KBM-7 (cell line): ENCODE data around the gene TFB1M.
"Not testable (repeated sequence)": the region's sequence is repeated elsewhere in the genome, so short reads cannot be mapped to it uniquely, and the experiment has no call there.

ENCODE experiments used
- DNase-seq: peaks from one replicate; pipeline ENCODE4 v3.0.0-alpha.2; 2015
- in situ Hi-C: fragments of 300-500 bp; cut with MboI; formaldehyde crosslinking; loops from 2 replicates; pipeline ENCODE4 v1.14.3; 2020; ENCODE audit warnings: low sequenced_read_pairs, low pct_unique_long_range_greater_than_20kb, mixed read lengths

TFB1M gene

DNA sequence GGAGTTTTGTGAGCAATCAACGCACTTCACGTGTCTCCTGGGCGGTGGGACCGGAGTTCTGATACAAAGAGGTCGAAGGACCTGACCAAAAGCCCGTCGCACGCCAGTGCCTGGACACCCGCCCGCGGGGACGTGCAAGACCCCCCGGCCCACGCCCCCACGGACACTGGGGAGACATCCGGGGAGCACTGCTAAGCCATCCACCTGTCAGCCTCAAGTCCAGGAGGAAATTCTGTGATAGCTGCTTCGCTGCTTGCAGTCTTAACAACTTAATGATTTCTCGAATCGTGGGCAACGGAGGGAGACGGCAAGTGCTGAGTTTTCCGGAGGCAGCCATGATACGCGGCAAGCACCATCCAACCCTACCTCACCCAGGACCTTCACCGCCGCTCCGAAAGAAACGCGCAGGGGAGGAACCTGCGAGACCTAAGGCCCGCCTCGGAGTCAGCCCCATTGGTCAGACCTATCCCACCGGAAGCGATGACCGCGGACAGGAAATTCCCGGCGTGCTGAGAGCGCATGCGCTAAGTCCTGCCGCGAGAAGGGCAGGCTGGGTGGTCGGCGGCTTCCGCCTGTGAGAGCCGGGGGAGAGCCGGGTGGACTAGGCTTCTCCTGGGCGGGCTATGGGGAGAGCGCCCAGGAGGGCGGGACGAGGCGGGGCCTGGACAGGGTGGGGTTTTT is at the start of gene TFB1M:
TSS of gene TFB1M (minus strand) at position 393 of the 681 bp plus-strand sequence. CDS start at position 337, 56 bp downstream.
- DNase-seq: peak; percentile 99
- in situ Hi-C loops: no loop called here

- in situ Hi-C loops, DNase-seq: not testable (repeated sequence)
These were observed 49.7 kb upstream of the TFB1M start for GRCh38 chr6:155364021-155364420.

GRCh38 chr6:155362968-155363632 is 48.8 kb upstream of the TFB1M start:
- DNase-seq, in situ Hi-C loops: not testable (repeated sequence)

DNA sequence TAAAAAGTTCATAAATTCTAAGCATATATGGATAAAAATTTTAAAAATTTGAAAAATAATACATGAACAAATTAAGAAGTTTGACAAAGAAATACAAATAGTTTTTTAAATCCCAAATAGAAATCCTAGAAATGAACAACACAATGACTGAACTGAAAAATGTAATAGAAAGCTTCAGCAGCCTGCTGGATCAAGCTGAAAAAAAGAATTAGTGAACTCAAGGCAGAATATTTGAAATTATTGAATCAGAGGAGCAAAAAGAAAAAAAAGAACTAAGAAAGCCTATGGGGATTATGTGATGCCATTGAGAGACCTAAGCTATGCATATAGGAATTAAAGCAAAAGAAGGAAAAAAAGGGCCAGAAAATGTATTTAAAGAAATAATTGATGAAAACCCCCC is 39.9 kb upstream of the TFB1M start:
- in situ Hi-C loops: no loop called here
- DNase-seq: no peak

- in situ Hi-C loops: no loop called here
- DNase-seq: no peak
These were observed 38.5 kb upstream of the TFB1M start for GRCh38 chr6:155352811-155353210.

- no peak for DNase-seq
- in situ Hi-C loops: no loop called here
These were observed 37.8 kb upstream of the TFB1M start for GRCh38 chr6:155352130-155352420.

- in situ Hi-C loops: no loop called here
- no peak for DNase-seq
These were observed 37.2 kb upstream of the TFB1M start for GRCh38 chr6:155351273-155352129.

DNA sequence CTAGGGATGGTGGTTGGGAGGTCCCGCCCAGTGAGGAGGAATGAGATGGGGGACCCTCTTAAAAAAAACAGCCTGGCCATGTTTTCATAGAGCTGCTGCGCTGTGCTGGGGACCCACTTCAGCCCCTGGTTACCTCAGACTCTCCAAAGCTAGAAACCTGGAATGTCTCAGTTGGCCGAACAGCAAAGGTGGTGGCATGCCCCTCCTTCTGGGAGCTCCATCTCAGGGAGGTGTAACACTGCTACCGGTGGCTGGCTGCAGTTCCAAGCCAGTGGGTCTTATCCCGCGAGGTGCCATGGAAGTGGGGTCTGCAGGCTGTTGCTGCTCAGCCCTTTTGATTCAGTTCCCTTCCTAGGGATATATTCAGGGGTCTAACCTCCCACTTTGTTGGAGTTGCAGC is 35.7 kb upstream of the TFB1M start:
- in situ Hi-C loops: no loop called here
- no peak for DNase-seq

- no peak for DNase-seq
- in situ Hi-C loops: no loop called here
These were observed 34.8 kb upstream of the TFB1M start for GRCh38 chr6:155349129-155349528.

DNA sequence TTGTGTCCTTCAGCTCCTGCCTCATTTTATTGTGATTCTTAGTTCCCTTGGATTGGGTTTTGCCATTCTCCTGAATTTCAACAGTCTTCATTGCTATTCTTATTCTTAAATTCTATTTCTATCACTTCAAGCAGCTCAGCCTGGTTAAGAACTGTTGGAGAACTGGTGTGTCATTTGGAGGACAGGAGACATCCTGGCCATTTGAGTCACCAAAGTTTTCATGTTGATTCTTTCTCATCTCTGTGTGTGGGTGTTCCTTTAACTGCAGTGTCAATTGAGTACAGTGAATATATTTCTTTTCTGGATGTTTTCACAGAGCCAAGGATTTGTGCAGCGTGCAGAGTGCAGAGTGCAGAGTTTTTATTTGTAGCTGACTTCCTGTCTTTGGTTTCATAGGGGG is 33.5 kb upstream of the TFB1M start:
- in situ Hi-C loops: no loop called here
- DNase-seq: no peak

- in situ Hi-C loops: no loop called here
- no peak for DNase-seq
These were observed 32.7 kb upstream of the TFB1M start for GRCh38 chr6:155346957-155347356.

- DNase-seq: no peak
- in situ Hi-C loops: no loop called here
These were observed 30.2 kb upstream of the TFB1M start for GRCh38 chr6:155344341-155345006.

- no peak for DNase-seq
- in situ Hi-C loops: no loop called here
These were observed 27.0 kb upstream of the TFB1M start for GRCh38 chr6:155341130-155341828.

DNA sequence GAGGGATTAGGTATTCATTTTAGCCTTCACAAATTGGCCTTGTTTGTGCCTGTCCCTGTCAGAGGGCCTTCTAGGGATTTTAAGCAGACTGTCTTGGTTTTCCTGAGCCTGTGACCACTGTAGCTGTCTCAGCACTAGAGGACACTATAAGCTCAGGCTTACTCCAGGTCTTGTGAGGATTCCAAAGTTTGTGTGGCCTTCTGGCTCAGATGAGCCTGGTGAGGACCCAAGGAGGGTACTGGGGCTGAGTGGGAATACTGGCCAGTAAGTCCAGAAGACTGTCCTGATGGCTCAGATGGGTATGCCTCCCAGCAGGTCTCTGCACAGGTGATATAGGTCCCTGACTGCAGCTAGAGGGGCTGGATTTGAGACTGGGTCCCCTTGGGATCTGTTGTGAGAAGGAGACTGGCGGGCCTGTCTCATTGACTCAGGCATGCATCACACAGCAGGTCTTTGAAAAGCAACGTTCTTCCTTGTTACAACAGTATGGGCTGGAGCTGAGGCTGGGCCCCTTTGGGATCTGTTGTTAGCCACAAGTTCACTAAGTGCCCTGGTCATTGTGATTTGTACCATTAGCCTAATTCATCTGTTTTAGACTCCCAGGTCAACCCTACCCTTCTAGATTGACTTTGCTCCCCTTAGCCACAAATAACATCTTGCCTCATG is 26.3 kb upstream of the TFB1M start:
- no peak for DNase-seq
- in situ Hi-C loops: no loop called here

GRCh38 chr6:155339929-155340328 is 25.6 kb upstream of the TFB1M start:
- DNase-seq, in situ Hi-C loops: not testable (repeated sequence)

DNA sequence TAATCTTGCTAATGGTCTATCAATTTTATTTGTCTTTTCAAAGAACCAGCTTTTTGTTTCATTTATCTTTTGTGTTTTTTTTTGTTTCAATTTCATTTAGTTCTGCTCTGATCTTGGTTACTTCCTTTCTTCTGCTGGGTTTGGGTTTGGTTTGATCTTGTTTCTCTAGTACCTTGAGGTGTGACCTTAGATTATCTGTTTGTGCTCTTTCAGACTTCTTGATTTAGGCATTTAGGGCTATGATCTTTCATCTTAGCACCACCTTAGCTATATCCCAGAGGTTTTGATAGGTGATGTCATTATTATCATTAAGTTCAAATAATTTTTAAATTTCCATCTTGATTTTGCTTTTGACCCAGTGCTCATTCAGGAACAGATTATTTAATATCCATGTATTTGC is 24.0 kb upstream of the TFB1M start:
- in situ Hi-C loops: not testable (repeated sequence)

GRCh38 chr6:155335265-155335664 is 21.0 kb upstream of the TFB1M start:
- DNase-seq: no peak
- in situ Hi-C loops: no loop called here

More for the DNA sequence above, 24.0 kb upstream of the TFB1M start:
- not testable (repeated sequence) for DNase-seq

DNA sequence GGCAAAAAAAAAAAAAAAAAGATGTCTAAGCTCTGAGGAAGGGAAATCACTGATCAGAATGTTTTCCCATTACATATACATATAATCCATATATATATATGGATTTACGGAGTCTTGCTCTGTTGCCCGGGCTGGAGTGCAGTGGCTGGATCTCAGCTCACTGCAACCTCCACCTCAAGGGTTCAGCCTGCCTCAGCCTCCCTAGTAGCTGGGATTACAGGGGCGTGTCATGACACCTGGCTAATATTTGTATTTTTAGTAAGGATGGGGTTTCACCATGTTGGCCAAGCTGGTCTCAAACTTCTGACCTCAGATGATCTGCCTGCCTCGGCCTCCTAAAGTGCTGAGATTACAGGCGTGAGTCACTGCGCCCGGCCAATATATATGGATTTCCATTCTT is 19.8 kb upstream of the TFB1M start:
- in situ Hi-C loops, DNase-seq: not testable (repeated sequence)

DNA sequence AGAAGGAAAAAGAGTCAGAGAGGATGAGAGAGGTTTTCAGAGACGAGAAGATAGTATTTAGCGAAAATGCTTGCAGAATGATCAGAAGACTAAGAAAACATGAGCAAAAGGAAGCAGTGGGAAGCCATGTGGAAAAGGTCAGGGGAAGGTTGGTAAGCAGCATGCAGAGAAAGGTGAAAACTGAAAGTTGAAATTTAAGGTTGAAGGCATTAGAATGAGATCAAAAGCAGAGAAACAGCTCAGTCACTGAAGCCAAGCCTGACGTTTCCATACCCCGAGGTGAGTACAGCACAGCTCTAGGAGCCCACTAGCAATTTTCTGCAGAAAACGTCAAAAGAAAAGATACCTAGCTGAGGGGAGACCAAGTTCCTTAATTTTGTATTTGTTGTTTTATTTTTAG is 19.1 kb upstream of the TFB1M start:
- no peak for DNase-seq
- in situ Hi-C loops: no loop called here
